CD14-positive monocyte (primary cell): ENCODE results near the gene DTNBP1. TPM values are rescaled to one million over a fixed set of nuclear protein-coding genes. Genes with fewer than 3 reads are reported as not detected.

Experiments used
- DNase-seq, 3 donors: peaks; one replicate each; pipeline ENCODE4 v3.0.0-alpha.2; 2011 to 2022
- H2AFZ ChIP-seq: 2 replicates; pipeline ENCODE4 v1.6.0; 2012; ENCODE audit warnings: mild to moderate bottlenecking, low read depth, low read length, inconsistent platforms; ENCODE audit not compliant: insufficient read depth, poor library complexity, severe bottlenecking
- H3K27ac ChIP-seq, 2 donors: 1 replicate in 1 of 2; 2 replicates in 1 of 2; pipeline ENCODE4 v1.5.1; 2012 to 2013; ENCODE audit warnings: low read length in 2 of 2, control low read depth in 1 of 2, inconsistent platforms in 1 of 2, low read depth in 1 of 2, mild to moderate bottlenecking in 1 of 2
- H3K27me3 ChIP-seq, 2 donors: one replicate each; pipeline versions ENCODE4 v1.6.0 to v1.6.1; 2011 to 2013; ENCODE audit warnings: low read length in 2 of 2; ENCODE audit not compliant: control insufficient read depth in 2 of 2, insufficient read depth in 2 of 2
- H3K36me3 ChIP-seq, 2 donors: replicated peaks in 1 of 2; 1 replicate in 1 of 2; 2 replicates in 1 of 2; pipeline versions ENCODE4 v1.5.1 to v1.6.1; 2012 to 2013; ENCODE audit warnings: low read length in 2 of 2, control low read depth in 1 of 2, inconsistent platforms in 1 of 2, mild to moderate bottlenecking in 1 of 2; ENCODE audit not compliant: insufficient read depth in 2 of 2, control insufficient read depth in 1 of 2
- H3K4me1 ChIP-seq, 2 donors: 1 replicate in 1 of 2; 2 replicates in 1 of 2; pipeline versions ENCODE4 v1.5.1 to v1.6.1; 2012 to 2013; ENCODE audit warnings: low read length in 2 of 2, control low read depth in 1 of 2, inconsistent platforms in 1 of 2, mild to moderate bottlenecking in 1 of 2, moderate library complexity in 1 of 2; ENCODE audit not compliant: insufficient read depth in 2 of 2, control insufficient read depth in 1 of 2
- H3K4me2 ChIP-seq: replicated peaks from 2 replicates; pipeline ENCODE3; 2012; ENCODE audit warnings: low read length, moderate library complexity, mild to moderate bottlenecking; ENCODE audit not compliant: poor library complexity, severe bottlenecking; ENCODE audit errors: extremely low read depth
- H3K4me3 ChIP-seq, 3 experiments: fragments of 200-600 bp in 1 of 3; sonication (generic) in 1 of 3; replicated peaks in 1 of 3; 1 replicate in 2 of 3; 2 replicates in 1 of 3; pipeline ENCODE4 v1.5.1; 2011 to 2013; ENCODE audit warnings: low read length in 3 of 3, mild to moderate bottlenecking in 3 of 3, control low read depth in 2 of 3, low read depth in 2 of 3, inconsistent platforms in 1 of 3, moderate library complexity in 1 of 3
- H3K79me2 ChIP-seq: 2 replicates; pipeline ENCODE4 v1.6.0; 2012; ENCODE audit warnings: mild to moderate bottlenecking, control low read depth, inconsistent platforms, low read length, moderate library complexity; ENCODE audit not compliant: insufficient read depth
- H3K9ac ChIP-seq: 2 replicates; pipeline ENCODE4 v1.6.0; 2017; ENCODE audit warnings: low read length, mild to moderate bottlenecking; ENCODE audit not compliant: insufficient read depth, poor library complexity, severe bottlenecking
- H3K9me3 ChIP-seq, 2 donors: replicated peaks in 1 of 2; 1 replicate in 1 of 2; 2 replicates in 1 of 2; pipeline versions ENCODE4 v1.5.1 to v1.6.1; 2012 to 2013; ENCODE audit warnings: low read length in 2 of 2, control low read depth in 1 of 2; ENCODE audit not compliant: control insufficient read depth in 1 of 2, insufficient read depth in 1 of 2
- H4K20me1 ChIP-seq: 2 replicates; pipeline ENCODE4 v1.6.0; 2012; ENCODE audit warnings: mild to moderate bottlenecking, low read length, control low read depth, moderate library complexity; ENCODE audit not compliant: insufficient read depth
- H3K27ac Mint-ChIP-seq, 7 donors: one replicate each; pipeline ENCODE4 v1.8.0; 2020; ENCODE audit warnings: mild to moderate bottlenecking in 7 of 7, mixed read lengths in 7 of 7, moderate library complexity in 6 of 7, inconsistent platforms in 2 of 7
- H3K27me3 Mint-ChIP-seq, 3 donors: one replicate each; pipeline ENCODE4 v1.8.0; 2021 to 2022; ENCODE audit warnings: low read depth in 3 of 3, mild to moderate bottlenecking in 3 of 3, mixed read lengths in 3 of 3, moderate library complexity in 3 of 3, inconsistent platforms in 1 of 3
- H3K36me3 Mint-ChIP-seq, 2 donors: one replicate each; pipeline ENCODE4 v1.8.0; 2020; ENCODE audit warnings: mixed read lengths in 2 of 2, inconsistent platforms in 1 of 2, mild to moderate bottlenecking in 1 of 2
- H3K4me1 Mint-ChIP-seq: one replicate; pipeline ENCODE4 v1.8.0; 2020; ENCODE audit warnings: mild to moderate bottlenecking, mixed read lengths
- H3K4me3 Mint-ChIP-seq, 2 donors: one replicate each; pipeline ENCODE4 v1.8.0; 2020; ENCODE audit warnings: mild to moderate bottlenecking in 2 of 2, mixed read lengths in 2 of 2, moderate library complexity in 1 of 2
- H3K9me3 Mint-ChIP-seq, 7 donors: one replicate each; pipeline ENCODE4 v1.8.0; 2020 to 2022; ENCODE audit warnings: mixed read lengths in 7 of 7, mild to moderate bottlenecking in 6 of 7, moderate library complexity in 6 of 7, inconsistent platforms in 2 of 7
- CTCF ChIP-seq: fragments of 200-600 bp; IDR thresholded peaks from one replicate; pipeline ENCODE4 v1.8.0; 2022; ENCODE audit warnings: antibody characterized with exemption, mild to moderate bottlenecking
- WGBS: methylation state at CpG from one replicate; pipeline ENCODE4 v1.1.5; 2013; ENCODE audit warnings: missing lambda C conversion rate; ENCODE audit not compliant: insufficient coverage; 5-methylcytosine and 5-hydroxymethylcytosine counted together
- intact Hi-C, 2 donors: fragments of 100-400 bp; cut with micrococcal nuclease; formaldehyde crosslinking; loops; one replicate each; pipeline versions ENCODE4 v1.15.0 to v1.15.1; 2023
- polyA plus RNA-seq, 3 donors: library from polyadenylated mRNA; depleted of rRNA in 1 of 3; unstranded in 2 of 3; stranded (reverse) in 1 of 3; fragments of 300-500 nt in 2 of 3; fragments of >200 nt in 1 of 3; fragmentation: Illumina TruSeq in 2 of 3; gene quantifications; 1 replicate in 2 of 3; 2 replicates in 1 of 3; pipeline ENCODE4 v1.2.3, GENCODE V29; 2012 to 2021

The DTNBP1 gene
- polyA plus RNA-seq, 3 donors = 19.7 to 26.9 (median 20.5) TPM

GRCh38 chr6:15656145-15656544, 6.7 kb downstream of the DTNBP1 start:
- Histone ChIP-seq H3K36me3 (peaks cover 0 to 16% of the 10 kb centered on the region in 2 donors), H3K4me2 (no peak overlapping the region), H3K9ac (no peak overlapping the region), H2AFZ (no peak overlapping the region), H3K4me1 (no peaks in the 10 kb centered on the region), H3K79me2 (peaks cover 87% of the 10 kb centered on the region), H4K20me1 (peaks cover 83% of the 10 kb centered on the region), H3K4me3 (no peak overlapping the region), H3K27ac (no peak overlapping the region), H3K27me3 (no peaks in the 10 kb centered on the region), H3K9me3 (no peaks in the 10 kb centered on the region)
- TF ChIP-seq CTCF = no peak
- Mint-ChIP-seq H3K27me3 (no peaks in the 10 kb centered on the region), H3K9me3 (no peaks in the 10 kb centered on the region), H3K36me3 (peaks cover 14 to 31% of the 10 kb centered on the region in 2 donors), H3K4me3 (no peak overlapping the region), H3K4me1 (peaks cover 35% of the 10 kb centered on the region), H3K27ac (peak overlapping the region in 1 of 7 donors; percentile 7)
- WGBS = no CpG with 5 or more reads among the region's 3 CpGs
- DNase-seq = no peak
- intact Hi-C loops = no loop called here

DNA sequence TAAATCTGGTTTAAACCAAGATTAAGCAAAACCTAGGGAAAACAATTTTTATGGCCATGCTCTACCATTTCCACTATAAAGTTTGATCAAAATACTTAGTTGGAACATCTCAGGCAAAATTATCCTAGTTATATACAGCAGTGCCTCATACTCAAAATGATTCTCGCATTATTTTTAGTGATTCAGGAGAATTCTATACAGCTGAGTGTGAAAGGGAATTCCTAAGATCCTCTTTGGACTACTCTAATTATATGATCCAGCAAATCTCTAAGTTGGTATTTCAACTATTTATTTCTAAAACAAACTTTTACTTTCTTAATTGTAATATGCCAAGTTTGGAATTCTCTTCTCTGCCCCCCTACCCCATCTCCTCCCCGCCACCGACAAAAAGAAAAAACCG, 8.6 kb downstream of the DTNBP1 start:
- H3K79me2 ChIP-seq = peaks cover 68% of the 10 kb centered on the region
- no peak overlapping the region for H3K4me3 Mint-ChIP-seq
- WGBS = no CpG with 5 or more reads among the region's 4 CpGs
- H2AFZ ChIP-seq = no peak overlapping the region
- peaks cover 68% of the 10 kb centered on the region for H4K20me1 ChIP-seq
- no peak overlapping the region for H3K27ac Mint-ChIP-seq
- intact Hi-C loops = no loop called here
- no peak overlapping the region for H3K4me3 ChIP-seq
- H3K27ac ChIP-seq = no peak overlapping the region
- no peak for DNase-seq
- no peaks in the 10 kb centered on the region for H3K9me3 ChIP-seq
- H3K4me1 Mint-ChIP-seq = peaks cover 27% of the 10 kb centered on the region
- no peaks in the 10 kb centered on the region for H3K27me3 Mint-ChIP-seq
- H3K36me3 ChIP-seq = peaks cover 0 to 18% of the 10 kb centered on the region in 2 donors
- no peaks in the 10 kb centered on the region for H3K27me3 ChIP-seq
- H3K36me3 Mint-ChIP-seq = peaks cover 24 to 33% of the 10 kb centered on the region in 2 donors
- no peak for TF ChIP-seq CTCF
- H3K9ac ChIP-seq = no peak overlapping the region
- H3K4me2 ChIP-seq = no peak overlapping the region
- no peaks in the 10 kb centered on the region for H3K4me1 ChIP-seq
- peaks cover 0 to 2% (median 0%) of the 10 kb centered on the region in 7 donors for H3K9me3 Mint-ChIP-seq
